Caco-2 (cell line): ENCODE results near the gene MYRF. TPM values are rescaled to one million over a fixed set of nuclear protein-coding genes. Genes with fewer than 3 reads are reported as not detected.

Source experiments
- BruUV-seq: library from RNA; stranded (reverse); fragments of 400-500 nt; replicated peaks from 2 replicates; lab custom pipeline; 2021; lab: Mats Ljungman, UMichigan
- CTCF ChIA-PET: fragments of 300-600 bp; sonication (Branson Sonifier 250); formaldehyde crosslinking; loops from one replicate; lab custom pipeline; 2022; ENCODE audit warnings: antibody characterized with exemption; lab: Charles Lee
- POLR2A ChIA-PET: fragments of 300-600 bp; sonication (Branson Sonifier 250); formaldehyde crosslinking; loops from one replicate; lab custom pipeline; 2022; ENCODE audit warnings: antibody characterized with exemption; lab: Charles Lee
- DNase-seq, 2 experiments: peaks; one replicate each; pipeline versions ENCODE4 v3.0.0 to v3.0.0-alpha.2; 2020 to 2022
- H3K27me3 ChIP-seq: replicated peaks from 2 replicates; pipeline ENCODE4 v1.6.0; 2011; ENCODE audit warnings: low read length; ENCODE audit not compliant: control insufficient read depth, insufficient read depth
- H3K36me3 ChIP-seq: 2 replicates; pipeline ENCODE4 v1.5.1; 2011; ENCODE audit warnings: low read length; ENCODE audit not compliant: control insufficient read depth, insufficient read depth
- H3K4me1 ChIP-seq: fragments of 250-450 bp; sonication (Bioruptor Pico); 2 replicates; pipeline ENCODE4 v1.5.1; 2020; ENCODE audit warnings: mild to moderate bottlenecking
- H3K4me3 ChIP-seq: 2 replicates; pipeline ENCODE4 v1.5.1; 2011; ENCODE audit warnings: low read depth, mild to moderate bottlenecking, control low read depth, low read length
- H3K9me3 ChIP-seq: fragments of 250-450 bp; sonication (Bioruptor Pico); 2 replicates; pipeline ENCODE4 v1.5.1; 2020; ENCODE audit warnings: mild to moderate bottlenecking, moderate library complexity
- H3K27ac Mint-ChIP-seq: one replicate; pipeline ENCODE4 v1.8.0; 2022; ENCODE audit warnings: mixed read lengths; ENCODE audit not compliant: unreplicated experiment
- H3K27me3 Mint-ChIP-seq: one replicate; pipeline ENCODE4 v1.8.0; 2022; ENCODE audit warnings: mixed read lengths; ENCODE audit not compliant: insufficient read depth, unreplicated experiment
- H3K36me3 Mint-ChIP-seq: one replicate; pipeline ENCODE4 v1.8.0; 2022; ENCODE audit warnings: mild to moderate bottlenecking, mixed read lengths; ENCODE audit not compliant: insufficient read depth, unreplicated experiment
- H3K4me1 Mint-ChIP-seq: one replicate; pipeline ENCODE4 v1.8.0; 2022; ENCODE audit warnings: low read depth, mixed read lengths; ENCODE audit not compliant: unreplicated experiment
- H3K4me3 Mint-ChIP-seq: one replicate; pipeline ENCODE4 v1.8.0; 2022; ENCODE audit warnings: mild to moderate bottlenecking, moderate library complexity, mixed read lengths; ENCODE audit not compliant: unreplicated experiment
- H3K9me3 Mint-ChIP-seq: one replicate; pipeline ENCODE4 v1.8.0; 2022; ENCODE audit warnings: mixed read lengths; ENCODE audit not compliant: unreplicated experiment
- CTCF ChIP-seq, 2 experiments: fragments of 200-600 bp in 1 of 2; IDR thresholded peaks; 1 replicate in 1 of 2; 2 replicates in 1 of 2; pipeline versions ENCODE4 v1.5.1 to v1.8.0; 2011 to 2022; ENCODE audit warnings: antibody characterized with exemption in 1 of 2, control low read depth in 1 of 2, inconsistent platforms in 1 of 2, low read depth in 1 of 2, low read length in 1 of 2, mild to moderate bottlenecking in 1 of 2, moderate library complexity in 1 of 2; ENCODE audit not compliant: insufficient read depth in 1 of 2, severe bottlenecking in 1 of 2, unreplicated experiment in 1 of 2
- intact Hi-C: fragments of 100-400 bp; cut with micrococcal nuclease; formaldehyde crosslinking; loops from one replicate; pipeline ENCODE4 v1.10.0; 2022; ENCODE audit not compliant: unreplicated experiment
- total RNA-seq: library from RNA; stranded (reverse); gene quantifications from 2 replicates; pipeline ENCODE4 v1.2.3, GENCODE V29; 2022

The MYRF gene
- total RNA-seq, 1 experiment from 2014 or later: 169 TPM

- peaks cover 7% of the 10 kb centered on the region for H3K4me1 Mint-ChIP-seq
- intact Hi-C loops: no loop called here
- POLR2A ChIA-PET: no interaction called here
Measured at GRCh38 chr11:61773809-61774208, 21.4 kb downstream of the MYRF start.

GRCh38 chr11:61774411-61774810 is 22.0 kb downstream of the MYRF start:
- Histone ChIP-seq H3K9me3 (no peaks in the 10 kb centered on the region), H3K4me3 (no peak overlapping the region), H3K4me1 (peaks cover 27% of the 10 kb centered on the region), H3K27me3 (no peaks in the 10 kb centered on the region), H3K36me3 (peaks cover 6% of the 10 kb centered on the region)
- no peak overlapping the region for H3K27ac Mint-ChIP-seq
- BruUV-seq: no TSS peak
- H3K4me3 Mint-ChIP-seq: no peak overlapping the region
- no peak for DNase-seq
- POLR2A ChIA-PET: no interaction called here
- H3K27me3 Mint-ChIP-seq: no peaks in the 10 kb centered on the region
- H3K9me3 Mint-ChIP-seq: no peaks in the 10 kb centered on the region
- peaks cover 7% of the 10 kb centered on the region for H3K4me1 Mint-ChIP-seq
- intact Hi-C loops: no loop called here
- CTCF ChIA-PET: no interaction called here
- no peak for TF ChIP-seq CTCF (IDR thresholded peaks at IDR 0.05; ENCODE audit: insufficient read depth in 1 of 2, low read depth in 1 of 2, low read length in 1 of 2, severe bottlenecking in 1 of 2, unreplicated experiment in 1 of 2)
- peaks cover 85% of the 10 kb centered on the region for H3K36me3 Mint-ChIP-seq

More at GRCh38 chr11:61773809-61774208, 21.4 kb downstream of the MYRF start:
- no peaks in the 10 kb centered on the region for H3K9me3 ChIP-seq
- no TSS peak for BruUV-seq
- H3K9me3 Mint-ChIP-seq: no peaks in the 10 kb centered on the region
- no peak overlapping the region for H3K4me3 ChIP-seq
- no peak overlapping the region for H3K27ac Mint-ChIP-seq
- no peak for DNase-seq
- H3K4me3 Mint-ChIP-seq: no peak overlapping the region
- peaks cover 33% of the 10 kb centered on the region for H3K4me1 ChIP-seq
- H3K36me3 Mint-ChIP-seq: peaks cover 83% of the 10 kb centered on the region
- H3K27me3 Mint-ChIP-seq: no peaks in the 10 kb centered on the region
- CTCF ChIA-PET: no interaction called here
- H3K27me3 ChIP-seq: no peaks in the 10 kb centered on the region
- H3K36me3 ChIP-seq: peaks cover 6% of the 10 kb centered on the region
- no peak for TF ChIP-seq CTCF (IDR thresholded peaks at IDR 0.05; ENCODE audit: insufficient read depth in 1 of 2, low read depth in 1 of 2, low read length in 1 of 2, severe bottlenecking in 1 of 2, unreplicated experiment in 1 of 2)

GRCh38 chr11:61775106-61775505 is 22.7 kb downstream of the MYRF start:
- Histone ChIP-seq H3K4me3 (no peak overlapping the region), H3K4me1 (peaks cover 21% of the 10 kb centered on the region), H3K9me3 (no peaks in the 10 kb centered on the region), H3K27me3 (no peaks in the 10 kb centered on the region), H3K36me3 (peaks cover 6% of the 10 kb centered on the region)
- Mint-ChIP-seq H3K27ac (no peak overlapping the region), H3K9me3 (no peaks in the 10 kb centered on the region), H3K4me1 (peaks cover 7% of the 10 kb centered on the region), H3K36me3 (peaks cover 85% of the 10 kb centered on the region), H3K27me3 (no peaks in the 10 kb centered on the region), H3K4me3 (no peak overlapping the region)
- no peak for DNase-seq
- intact Hi-C loops: no loop called here
- TF ChIP-seq CTCF (IDR thresholded peaks at IDR 0.05; ENCODE audit: insufficient read depth in 1 of 2, low read depth in 1 of 2, low read length in 1 of 2, severe bottlenecking in 1 of 2, unreplicated experiment in 1 of 2): no peak
- no TSS peak for BruUV-seq
- ChIA-PET POLR2A (no interaction called here), CTCF (interaction anchor here (1.3 to 1.6 kb wide), 2 partner anchors 13 to 26 kb away, joined by 4 to 7 read pairs; no protein-coding TSS in a partner anchor)
